Smooth muscle cell (in vitro differentiated cells): ENCODE results near the gene EXOC6B. TPM values are rescaled to one million over a fixed set of nuclear protein-coding genes. Genes with fewer than 3 reads are reported as not detected.

Source experiments
- DNase-seq: peaks from one replicate; lab custom pipeline; 2025; ENCODE audit not compliant: unreplicated experiment; lab: John Stamatoyannopoulos, UW
- H2AFZ ChIP-seq: fragments of 200-600 bp; sonication (generic); 2 replicates; pipeline ENCODE4 v1.6.0; 2016; ENCODE audit warnings: antibody characterized with exemption, low read depth, mild to moderate bottlenecking
- H3F3A ChIP-seq: fragments of 200-600 bp; sonication (generic); 2 replicates; pipeline ENCODE4 v1.6.0; 2017; ENCODE audit warnings: antibody characterized with exemption, low read depth
- H3K27ac ChIP-seq: fragments of 200-600 bp; sonication (generic); 2 replicates; pipeline ENCODE4 v1.5.1; 2016; ENCODE audit warnings: low read depth, mild to moderate bottlenecking
- H3K27me3 ChIP-seq: fragments of 200-600 bp; sonication (generic); 2 replicates; pipeline ENCODE4 v1.6.1; 2016; ENCODE audit warnings: low read depth, mild to moderate bottlenecking
- H3K36me3 ChIP-seq: fragments of 200-600 bp; sonication (generic); 2 replicates; pipeline ENCODE4 v1.5.1; 2016; ENCODE audit warnings: low read depth
- H3K4me1 ChIP-seq: fragments of 200-600 bp; sonication (generic); 2 replicates; pipeline ENCODE4 v1.5.1; 2016; ENCODE audit warnings: low read depth
- H3K4me2 ChIP-seq: fragments of 200-600 bp; sonication (generic); 2 replicates; pipeline ENCODE4 v1.6.0; 2016; ENCODE audit warnings: mild to moderate bottlenecking
- H3K4me3 ChIP-seq: fragments of 200-600 bp; sonication (generic); 2 replicates; pipeline ENCODE4 v1.5.1; 2016; ENCODE audit warnings: mild to moderate bottlenecking
- H3K79me2 ChIP-seq: fragments of 200-600 bp; sonication (generic); 2 replicates; pipeline ENCODE4 v1.6.0; 2016; ENCODE audit warnings: low read depth, mild to moderate bottlenecking
- H3K9ac ChIP-seq: fragments of 200-600 bp; sonication (generic); 2 replicates; pipeline ENCODE4 v1.6.0; 2016; ENCODE audit warnings: low read depth
- H3K9me3 ChIP-seq: fragments of 200-600 bp; sonication (generic); replicated peaks from 2 replicates; pipeline ENCODE4 v1.5.1; 2016; ENCODE audit warnings: low read depth
- H4K20me1 ChIP-seq: fragments of 200-600 bp; sonication (generic); 2 replicates; pipeline ENCODE4 v1.6.0; 2016; ENCODE audit warnings: low read depth
- WGBS: methylation state at CpG from one replicate; pipeline ENCODE4 v1.1.7; 2016; ENCODE audit warnings: low lambda C conversion rate; 5-methylcytosine and 5-hydroxymethylcytosine counted together
- polyA plus RNA-seq: library from polyadenylated mRNA; unstranded; fragments of >200 nt; fragmentation: Nextera tagmentation; extraction: Ambion mirVana; gene quantifications from 2 replicates; pipeline ENCODE4 v1.2.1, GENCODE V29; 2016
- total RNA-seq: library from RNA; depleted of rRNA; stranded (reverse); fragments of >200 nt; gene quantifications from 2 replicates; pipeline ENCODE4 v1.2.3, GENCODE V29; 2014
- TF ChIP-seq, protein P1 (sequence below): fragments of 200-600 bp; sonication (generic); IDR thresholded peaks from 2 replicates; pipeline ENCODE4 v1.5.1; 2017; ENCODE audit warnings: borderline replicate concordance, mild to moderate bottlenecking, antibody characterized with exemption; ENCODE audit not compliant: insufficient read depth, poor library complexity, severe bottlenecking

Gene EXOC6B
- total and polyA plus RNA-seq, 2 experiments from 2014 or later = 6.9 to 19.7 TPM

DNA sequence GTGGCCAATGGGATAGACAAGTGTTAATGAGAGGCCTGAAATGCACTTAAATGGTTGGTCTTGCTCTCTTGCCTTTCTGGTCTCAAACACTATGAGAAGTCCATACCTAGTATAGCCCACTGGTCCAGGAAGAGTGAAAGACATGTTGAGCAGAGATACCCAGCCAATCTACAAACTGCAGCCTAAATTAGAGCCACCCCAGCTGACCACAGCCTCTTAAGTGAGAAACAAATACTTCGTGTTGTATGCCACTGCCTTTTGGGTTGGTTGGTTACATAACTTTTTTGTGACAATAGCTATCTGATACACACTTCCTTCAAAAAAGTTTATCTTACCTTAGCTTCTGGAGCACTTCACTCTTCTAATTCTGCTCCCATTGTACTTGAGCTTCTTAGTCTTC, 8.8 kb upstream of the EXOC6B start:
- Histone ChIP-seq H3K4me2 (no peak overlapping the region), H3K9ac (no peak overlapping the region), H3K36me3 (no peaks in the 10 kb centered on the region), H3K27ac (no peak overlapping the region), H3K79me2 (no peaks in the 10 kb centered on the region), H3K4me1 (no peaks in the 10 kb centered on the region), H3K4me3 (no peak overlapping the region), H2AFZ (no peak overlapping the region), H3F3A (no peaks in the 10 kb centered on the region), H4K20me1 (no peaks in the 10 kb centered on the region), H3K9me3 (no peaks in the 10 kb centered on the region), H3K27me3 (no peaks in the 10 kb centered on the region)
- TF ChIP-seq, protein P1, sequence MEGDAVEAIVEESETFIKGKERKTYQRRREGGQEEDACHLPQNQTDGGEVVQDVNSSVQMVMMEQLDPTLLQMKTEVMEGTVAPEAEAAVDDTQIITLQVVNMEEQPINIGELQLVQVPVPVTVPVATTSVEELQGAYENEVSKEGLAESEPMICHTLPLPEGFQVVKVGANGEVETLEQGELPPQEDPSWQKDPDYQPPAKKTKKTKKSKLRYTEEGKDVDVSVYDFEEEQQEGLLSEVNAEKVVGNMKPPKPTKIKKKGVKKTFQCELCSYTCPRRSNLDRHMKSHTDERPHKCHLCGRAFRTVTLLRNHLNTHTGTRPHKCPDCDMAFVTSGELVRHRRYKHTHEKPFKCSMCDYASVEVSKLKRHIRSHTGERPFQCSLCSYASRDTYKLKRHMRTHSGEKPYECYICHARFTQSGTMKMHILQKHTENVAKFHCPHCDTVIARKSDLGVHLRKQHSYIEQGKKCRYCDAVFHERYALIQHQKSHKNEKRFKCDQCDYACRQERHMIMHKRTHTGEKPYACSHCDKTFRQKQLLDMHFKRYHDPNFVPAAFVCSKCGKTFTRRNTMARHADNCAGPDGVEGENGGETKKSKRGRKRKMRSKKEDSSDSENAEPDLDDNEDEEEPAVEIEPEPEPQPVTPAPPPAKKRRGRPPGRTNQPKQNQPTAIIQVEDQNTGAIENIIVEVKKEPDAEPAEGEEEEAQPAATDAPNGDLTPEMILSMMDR = no peak
- WGBS = 83% methylated on average over 1 of the region's 1 CpG
- DNase-seq = no peak

DNA sequence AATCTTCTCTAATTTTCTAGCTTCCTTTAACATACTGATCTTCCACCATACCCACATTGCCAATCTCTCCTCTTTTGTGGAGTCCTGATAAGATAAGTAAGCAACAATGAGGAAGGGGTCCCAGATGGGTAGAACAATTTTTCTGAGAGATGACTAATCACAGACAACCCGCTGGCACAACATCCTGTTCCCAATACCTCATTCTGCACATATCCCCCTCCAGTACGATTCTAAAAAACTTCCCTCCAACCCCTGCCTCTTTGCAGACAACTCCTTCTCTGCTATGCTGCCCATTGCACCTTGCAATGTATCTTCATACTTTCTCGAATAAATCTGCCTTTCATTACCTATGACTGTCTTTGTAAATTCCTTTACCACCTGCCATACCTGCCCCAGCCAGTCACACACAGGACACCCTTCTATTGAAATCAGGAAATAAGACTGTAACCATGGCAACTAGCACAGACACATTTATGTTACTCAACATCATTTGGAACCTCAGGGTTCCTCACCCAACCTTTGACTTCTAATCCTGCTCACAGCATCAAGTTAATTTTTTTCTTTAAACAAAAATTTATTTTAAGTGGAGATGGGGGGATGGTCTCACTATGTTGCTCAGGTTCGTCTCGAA, 7.4 kb upstream of the EXOC6B start:
- WGBS = 84% methylated on average over 5 of the region's 5 CpGs

DNA sequence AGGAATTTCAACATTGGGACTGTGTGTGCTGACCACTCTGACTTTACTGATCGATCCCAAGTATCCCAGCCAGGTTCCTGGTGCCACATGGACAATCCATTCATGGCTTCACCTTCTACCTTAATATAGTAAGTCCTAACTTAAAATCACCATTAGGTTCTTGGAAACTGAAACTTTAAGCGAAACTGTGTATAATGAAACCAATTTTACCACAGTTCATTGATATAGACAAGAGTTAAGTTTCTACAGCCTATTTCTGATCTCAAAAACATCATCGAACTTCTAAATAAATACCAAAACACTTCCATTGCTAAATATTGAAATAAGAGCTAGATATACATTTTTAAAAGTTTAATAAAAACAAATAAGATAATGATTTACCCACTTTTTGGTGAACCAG, 4.4 kb upstream of the EXOC6B start:
- H3K4me1 ChIP-seq = no peaks in the 10 kb centered on the region
- no peak overlapping the region for H2AFZ ChIP-seq
- 90% methylated on average over 3 of the region's 3 CpGs for WGBS
- H3K4me3 ChIP-seq = no peak overlapping the region
- H4K20me1 ChIP-seq = no peaks in the 10 kb centered on the region
- peaks cover 2% of the 10 kb centered on the region for H3F3A ChIP-seq
- no peaks in the 10 kb centered on the region for H3K79me2 ChIP-seq
- H3K27me3 ChIP-seq = no peaks in the 10 kb centered on the region
- no peaks in the 10 kb centered on the region for H3K9me3 ChIP-seq
- no peak overlapping the region for H3K27ac ChIP-seq
- TF ChIP-seq, protein P1 = no peak
- no peak overlapping the region for H3K4me2 ChIP-seq
- no peak for DNase-seq
- H3K36me3 ChIP-seq = no peaks in the 10 kb centered on the region
- no peak overlapping the region for H3K9ac ChIP-seq

More for the DNA sequence above, 7.4 kb upstream of the EXOC6B start:
- H3K9ac ChIP-seq = no peak overlapping the region
- no peak overlapping the region for H2AFZ ChIP-seq
- H3K9me3 ChIP-seq = no peaks in the 10 kb centered on the region
- no peaks in the 10 kb centered on the region for H3K36me3 ChIP-seq
- no peaks in the 10 kb centered on the region for H4K20me1 ChIP-seq
- no peak overlapping the region for H3K4me3 ChIP-seq
- H3K27me3 ChIP-seq = no peaks in the 10 kb centered on the region
- no peak overlapping the region for H3K27ac ChIP-seq
- DNase-seq = no peak
- H3K4me1 ChIP-seq = no peaks in the 10 kb centered on the region
- H3K79me2 ChIP-seq = no peaks in the 10 kb centered on the region
- TF ChIP-seq, protein P1 = no peak
- no peaks in the 10 kb centered on the region for H3F3A ChIP-seq
- no peak overlapping the region for H3K4me2 ChIP-seq
